Peyer's patch (tissue), 4 donors: ENCODE results near the gene ZC3H10.

Source experiments
- POLR2A ChIP-seq, 2 donors: fragments of 450-650 bp; IDR thresholded peaks; one replicate each; pipeline ENCODE4 v1.5.1; 2017; ENCODE audit warnings: antibody characterized with exemption in 2 of 2, mild to moderate bottlenecking in 2 of 2, moderate library complexity in 2 of 2
- TF ChIP-seq, protein P1 (sequence below), 6 experiments: fragments of 450-650 bp in 4 of 6; fragments of 200-600 bp in 2 of 6; sonication (generic) in 1 of 6; IDR thresholded peaks; one replicate each; pipeline ENCODE4 v1.5.1; 2017 to 2019; ENCODE audit warnings: antibody characterized with exemption in 6 of 6, mild to moderate bottlenecking in 3 of 6, moderate library complexity in 1 of 6

DNA sequence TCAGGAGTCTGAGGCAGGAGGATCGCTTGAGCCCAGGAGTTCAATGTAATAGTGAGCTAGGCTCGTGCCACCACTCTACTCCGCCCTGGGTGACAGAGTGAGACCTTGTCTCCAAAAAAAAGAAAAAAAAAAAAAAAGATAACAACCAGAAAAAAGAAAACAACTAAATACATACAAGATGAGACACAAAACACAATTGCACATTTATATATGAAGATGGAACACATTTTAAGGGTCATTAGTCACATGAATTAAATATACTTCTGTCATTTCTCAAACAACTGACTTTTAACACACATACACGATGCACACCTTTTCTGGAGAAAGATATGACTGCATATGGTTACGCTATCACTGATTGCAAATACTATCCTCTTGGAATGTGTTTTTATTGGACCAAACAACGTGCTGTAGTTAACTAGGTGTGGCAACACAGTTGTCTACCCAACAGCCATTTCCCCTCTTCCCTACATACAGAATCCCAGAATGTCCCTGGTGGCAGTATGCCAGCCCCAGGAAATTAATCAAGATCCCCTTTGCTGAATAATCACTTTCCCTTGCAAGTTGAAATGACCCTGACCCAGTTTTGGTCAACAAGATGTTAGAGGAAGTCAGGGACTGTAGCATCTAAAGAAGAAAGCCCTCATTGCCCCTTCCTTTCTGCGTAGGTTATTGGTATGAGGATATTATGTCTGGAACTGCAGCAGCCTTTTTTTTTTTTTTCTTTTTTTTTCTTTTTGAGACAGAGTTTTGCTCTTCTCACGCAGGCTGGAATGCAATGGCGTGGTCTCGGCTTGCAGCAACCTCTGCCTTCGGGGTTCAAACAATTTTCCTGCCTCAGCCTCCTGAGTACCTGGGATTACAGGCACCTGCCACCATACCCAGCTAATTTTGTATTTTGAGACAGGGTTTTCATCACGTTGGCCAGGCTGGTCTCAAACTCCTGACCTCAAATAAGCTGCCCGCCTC is 28.7 kb downstream of the ZC3H10 start:
- TF ChIP-seq, protein P1, sequence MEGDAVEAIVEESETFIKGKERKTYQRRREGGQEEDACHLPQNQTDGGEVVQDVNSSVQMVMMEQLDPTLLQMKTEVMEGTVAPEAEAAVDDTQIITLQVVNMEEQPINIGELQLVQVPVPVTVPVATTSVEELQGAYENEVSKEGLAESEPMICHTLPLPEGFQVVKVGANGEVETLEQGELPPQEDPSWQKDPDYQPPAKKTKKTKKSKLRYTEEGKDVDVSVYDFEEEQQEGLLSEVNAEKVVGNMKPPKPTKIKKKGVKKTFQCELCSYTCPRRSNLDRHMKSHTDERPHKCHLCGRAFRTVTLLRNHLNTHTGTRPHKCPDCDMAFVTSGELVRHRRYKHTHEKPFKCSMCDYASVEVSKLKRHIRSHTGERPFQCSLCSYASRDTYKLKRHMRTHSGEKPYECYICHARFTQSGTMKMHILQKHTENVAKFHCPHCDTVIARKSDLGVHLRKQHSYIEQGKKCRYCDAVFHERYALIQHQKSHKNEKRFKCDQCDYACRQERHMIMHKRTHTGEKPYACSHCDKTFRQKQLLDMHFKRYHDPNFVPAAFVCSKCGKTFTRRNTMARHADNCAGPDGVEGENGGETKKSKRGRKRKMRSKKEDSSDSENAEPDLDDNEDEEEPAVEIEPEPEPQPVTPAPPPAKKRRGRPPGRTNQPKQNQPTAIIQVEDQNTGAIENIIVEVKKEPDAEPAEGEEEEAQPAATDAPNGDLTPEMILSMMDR (IDR thresholded peaks at IDR 0.05) = no peak
- TF ChIP-seq POLR2A (IDR thresholded peaks at IDR 0.05) = no peak
